GM23338 (cell line): Measurements from ENCODE around the gene USP48.

Experiments used
- CREB1 ChIP-seq: fragments of 250-450 bp; sonication (Bioruptor Pico); IDR thresholded peaks from 2 replicates; pipeline ENCODE4 v1.5.0; 2020; ENCODE audit warnings: low read depth, mild to moderate bottlenecking, moderate library complexity
- ETS1 ChIP-seq: IDR thresholded peaks from 2 replicates; pipeline ENCODE4 v1.6.1; 2016; ENCODE audit warnings: antibody characterized with exemption
- EZH2 ChIP-seq: fragments of 200-600 bp; sonication (generic); IDR thresholded peaks from one replicate; pipeline ENCODE4 v1.8.0; 2017; ENCODE audit warnings: antibody characterized with exemption, mild to moderate bottlenecking, low read depth; ENCODE audit not compliant: unreplicated experiment
- EZH2phosphoT487 ChIP-seq: fragments of 200-600 bp; sonication (generic); IDR thresholded peaks from one replicate; pipeline ENCODE4 v1.8.1; 2018; ENCODE audit warnings: antibody characterized with exemption; ENCODE audit not compliant: unreplicated experiment
- JUNB ChIP-seq: IDR thresholded peaks from one replicate; pipeline ENCODE4 v1.6.1; 2016; ENCODE audit warnings: antibody characterized with exemption; ENCODE audit not compliant: unreplicated experiment
- NANOG ChIP-seq: IDR thresholded peaks from 2 replicates; pipeline ENCODE4 v1.6.1; 2016; ENCODE audit warnings: antibody characterized with exemption, borderline replicate concordance
- POLR2AphosphoS5 ChIP-seq: IDR thresholded peaks from 2 replicates; pipeline ENCODE4 v1.6.1; 2016; ENCODE audit warnings: antibody characterized with exemption, low read depth
- REST ChIP-seq: IDR thresholded peaks from one replicate; pipeline ENCODE4 v1.6.1; 2018; ENCODE audit warnings: antibody characterized with exemption; ENCODE audit not compliant: unreplicated experiment
- STAT1 ChIP-seq: IDR thresholded peaks from one replicate; pipeline ENCODE4 v1.6.1; 2016; ENCODE audit warnings: antibody characterized with exemption; ENCODE audit not compliant: unreplicated experiment
- ZNF331 ChIP-seq: fragments of 250-450 bp; sonication (Bioruptor Pico); IDR thresholded peaks from 2 replicates; pipeline ENCODE4 v1.5.0; 2020; ENCODE audit warnings: low read depth, mild to moderate bottlenecking, moderate library complexity
- TF ChIP-seq, protein P1 (sequence below), 2 experiments: fragments of 200-600 bp in 1 of 2; sonication (generic) in 1 of 2; conservative IDR thresholded peaks; 2 replicates each; pipeline versions ENCODE4 v1.5.1 to v1.6.1; 2016 to 2017; ENCODE audit warnings: antibody characterized with exemption in 2 of 2, low read depth in 2 of 2, mild to moderate bottlenecking in 2 of 2, moderate library complexity in 1 of 2

GRCh38 chr1:21640653-21641052 lies 142.3 kb downstream of the USP48 start:
- TF ChIP-seq, protein P1, sequence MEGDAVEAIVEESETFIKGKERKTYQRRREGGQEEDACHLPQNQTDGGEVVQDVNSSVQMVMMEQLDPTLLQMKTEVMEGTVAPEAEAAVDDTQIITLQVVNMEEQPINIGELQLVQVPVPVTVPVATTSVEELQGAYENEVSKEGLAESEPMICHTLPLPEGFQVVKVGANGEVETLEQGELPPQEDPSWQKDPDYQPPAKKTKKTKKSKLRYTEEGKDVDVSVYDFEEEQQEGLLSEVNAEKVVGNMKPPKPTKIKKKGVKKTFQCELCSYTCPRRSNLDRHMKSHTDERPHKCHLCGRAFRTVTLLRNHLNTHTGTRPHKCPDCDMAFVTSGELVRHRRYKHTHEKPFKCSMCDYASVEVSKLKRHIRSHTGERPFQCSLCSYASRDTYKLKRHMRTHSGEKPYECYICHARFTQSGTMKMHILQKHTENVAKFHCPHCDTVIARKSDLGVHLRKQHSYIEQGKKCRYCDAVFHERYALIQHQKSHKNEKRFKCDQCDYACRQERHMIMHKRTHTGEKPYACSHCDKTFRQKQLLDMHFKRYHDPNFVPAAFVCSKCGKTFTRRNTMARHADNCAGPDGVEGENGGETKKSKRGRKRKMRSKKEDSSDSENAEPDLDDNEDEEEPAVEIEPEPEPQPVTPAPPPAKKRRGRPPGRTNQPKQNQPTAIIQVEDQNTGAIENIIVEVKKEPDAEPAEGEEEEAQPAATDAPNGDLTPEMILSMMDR (conservative IDR thresholded peaks at IDR 0.05; ENCODE audit: low read depth in 2 of 2), result no peak
- TF ChIP-seq ETS1, result no peak
- no peak for TF ChIP-seq NANOG
- no peak for TF ChIP-seq EZH2
- TF ChIP-seq POLR2AphosphoS5, result no peak
- no peak for TF ChIP-seq REST
- no peak for TF ChIP-seq JUNB
- TF ChIP-seq EZH2phosphoT487, result no peak
- TF ChIP-seq STAT1, result no peak
- TF ChIP-seq CREB1 (CRISPR knock-in tag), result no peak
- TF ChIP-seq ZNF331 (CRISPR knock-in tag), result no peak
